OCI-LY1 (cell line): Measurements from ENCODE around the gene LHFPL5.

ENCODE experiments used
- CTCF ChIP-seq: fragments of 200-600 bp; sonication (generic), shearing (Covaris generic); IDR thresholded peaks from 2 replicates; pipeline ENCODE4 v1.5.1; 2017; ENCODE audit warnings: mild to moderate bottlenecking, antibody characterized with exemption, low read length, moderate library complexity, mixed read lengths
- EZH2 ChIP-seq: fragments of 200-600 bp; sonication (generic), shearing (Covaris generic); IDR thresholded peaks from 2 replicates; pipeline ENCODE4 v1.8.0; 2017; ENCODE audit warnings: borderline replicate concordance, mixed run types, mild to moderate bottlenecking, antibody characterized with exemption, low read length, moderate library complexity, mixed read lengths

- TF ChIP-seq CTCF (no peak), EZH2 (no peak)
These were observed 14.5 kb upstream of the LHFPL5 start for GRCh38 chr6:35790683-35791082.
